NCI-H2227 treated with DMSO at 0.1 percent for 48 hours (cell line): ENCODE results near the gene CCDC61.

ENCODE experiments used
- DNase-seq: peaks from one replicate; lab custom pipeline; 2025; lab: John Stamatoyannopoulos, UW

CCDC61 gene

GRCh38 chr19:46040125-46040524 is 44.9 kb downstream of the CCDC61 start:
- no peak for DNase-seq

GRCh38 chr19:46040952-46041500 is 45.8 kb downstream of the CCDC61 start, which contains the start of gene IGFL4:
Gene IGFL4 (minus strand): TSS chr19:46041002. CDS start chr19:46040962, 40 bp downstream.
- no peak for DNase-seq

DNA sequence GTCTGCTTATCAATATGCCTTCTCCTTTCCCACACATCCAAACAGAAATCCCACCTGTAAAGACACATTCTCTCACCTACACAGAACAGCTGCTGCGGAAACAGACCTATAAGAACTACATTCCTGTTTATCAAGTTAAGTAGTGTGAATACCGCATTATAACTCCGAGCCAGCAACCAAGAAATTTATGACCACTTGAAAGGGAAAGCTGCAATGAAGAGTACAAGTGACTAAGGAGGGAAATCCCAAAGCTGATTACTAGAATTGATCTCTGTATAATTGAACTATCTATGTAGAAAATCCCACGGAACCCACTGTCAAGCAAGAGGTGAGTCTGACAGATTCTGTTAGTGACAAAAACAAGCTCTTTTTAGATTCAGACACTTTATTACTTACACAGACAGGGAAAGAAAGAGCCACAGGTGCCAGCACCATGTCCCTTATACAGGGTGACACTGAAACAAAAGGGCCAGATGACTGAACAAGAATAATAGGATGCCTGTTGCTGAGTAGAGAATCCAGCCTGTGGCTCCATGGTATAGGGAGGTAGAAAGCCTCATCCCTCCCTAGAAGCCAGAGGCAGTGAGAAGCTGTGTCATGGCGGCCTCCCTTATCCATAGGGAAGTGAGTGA is 47.1 kb downstream of the CCDC61 start:
- DNase-seq: no peak

GRCh38 chr19:46043519-46043918 is 48.3 kb downstream of the CCDC61 start:
- DNase-seq: no peak

DNA sequence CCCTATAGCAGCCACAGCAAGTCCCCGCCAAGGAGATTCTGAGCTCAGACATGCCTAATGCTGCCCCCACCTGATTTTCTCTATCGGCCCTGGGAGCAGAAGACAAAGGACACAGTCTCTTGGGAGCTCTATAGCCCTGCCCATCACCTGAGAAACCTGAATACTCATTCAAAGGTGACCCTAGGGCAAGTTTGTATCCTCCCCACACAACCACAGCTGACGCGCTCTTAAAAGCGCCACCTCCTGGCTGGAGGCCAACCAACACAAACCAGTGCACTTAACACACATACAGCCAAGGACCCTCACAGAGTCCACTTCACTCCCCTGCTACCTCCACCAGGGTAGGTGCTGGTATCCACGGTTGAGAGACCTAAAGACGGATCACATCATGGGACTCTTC is 54.3 kb downstream of the CCDC61 start:
- DNase-seq: no peak

DNA sequence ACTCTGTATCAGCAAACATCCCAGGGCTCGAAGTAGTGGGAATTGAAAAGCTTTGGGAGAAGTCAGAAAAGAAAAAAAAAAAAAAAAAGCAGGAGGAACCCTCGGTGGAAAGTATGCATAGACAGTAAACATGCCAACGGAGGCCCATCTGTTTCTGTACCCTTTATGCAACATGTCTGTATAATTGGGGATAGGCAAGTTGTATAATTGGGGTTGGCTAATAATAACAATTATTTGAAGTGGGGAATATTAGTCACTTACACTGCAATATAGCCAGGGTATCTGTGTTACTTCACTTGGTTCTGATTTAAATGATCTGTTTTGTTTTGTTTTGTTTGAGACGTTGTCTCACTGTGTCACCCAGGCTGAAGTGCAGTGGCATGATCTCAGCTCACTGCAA is 57.6 kb downstream of the CCDC61 start:
- DNase-seq: no peak

GRCh38 chr19:46056536-46056935 is 61.3 kb downstream of the CCDC61 start:
- peak; percentile 10 for DNase-seq

GRCh38 chr19:46058778-46059177 is 63.5 kb downstream of the CCDC61 start:
- DNase-seq: no peak

GRCh38 chr19:46060012-46060411 is 64.7 kb downstream of the CCDC61 start:
- no peak for DNase-seq

DNA sequence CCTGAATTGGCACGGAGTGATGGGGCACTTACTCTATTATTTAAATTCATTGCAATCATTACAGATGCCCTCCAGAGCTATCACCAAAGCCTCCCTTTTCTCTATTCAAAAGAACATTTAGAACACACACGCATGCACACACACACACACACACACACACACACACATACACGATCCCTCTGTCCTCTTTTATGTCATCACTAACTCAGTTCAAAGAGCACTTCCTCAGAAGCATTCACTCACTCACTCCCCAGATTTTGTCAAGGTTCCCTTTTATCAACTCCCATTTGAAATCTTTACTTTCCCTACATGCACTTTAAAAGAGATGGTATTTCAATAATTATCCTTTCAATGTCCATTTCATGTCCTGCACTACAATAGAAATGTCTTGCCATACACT is 67.9 kb downstream of the CCDC61 start:
- DNase-seq: no peak

DNA sequence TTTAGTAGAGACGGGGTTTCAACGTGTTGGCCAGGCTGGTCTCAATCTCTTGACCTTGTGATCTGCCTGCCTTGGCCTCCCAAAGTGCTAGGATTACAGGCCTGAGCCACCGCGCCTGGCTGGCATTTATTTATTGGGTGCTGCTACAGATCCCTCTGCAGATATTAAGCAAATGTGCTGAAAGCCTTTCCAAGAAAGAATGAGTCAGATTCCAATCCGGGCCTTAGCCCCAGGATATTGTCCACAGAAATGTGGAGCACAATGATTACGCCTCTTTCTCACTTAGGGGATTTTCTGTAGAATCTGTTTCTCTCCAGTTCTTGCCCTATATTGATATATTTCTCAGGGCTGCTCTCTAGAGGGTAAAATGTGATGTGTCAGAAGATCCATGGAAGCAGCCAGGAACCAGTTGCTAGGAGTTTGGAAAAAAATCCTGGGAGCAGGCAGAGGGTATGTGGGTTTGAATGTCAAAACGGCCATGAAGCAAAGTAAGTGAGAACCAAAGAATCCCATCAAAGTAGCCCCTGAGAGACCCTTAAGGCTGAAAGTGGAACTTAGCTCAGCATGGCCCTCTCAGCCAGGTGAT is 70.3 kb downstream of the CCDC61 start:
- DNase-seq: no peak

DNA sequence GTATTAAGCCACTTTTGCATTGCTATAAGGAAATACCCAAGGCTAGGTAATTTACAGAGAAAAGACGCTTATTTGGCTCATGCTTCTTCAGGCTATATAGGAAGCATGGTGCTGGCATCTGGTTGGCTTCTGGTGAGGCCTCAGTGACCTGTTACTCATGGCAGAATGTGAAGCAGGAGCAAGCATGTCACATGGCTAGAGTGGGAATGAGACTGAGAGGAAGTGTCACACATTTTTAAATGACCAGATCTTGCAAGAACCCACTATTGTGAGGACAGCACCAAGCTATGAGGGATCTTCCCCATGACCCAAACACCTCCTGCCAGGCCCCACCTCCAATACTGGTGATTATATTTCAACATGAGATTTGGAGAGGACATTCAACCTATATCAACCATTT is 71.2 kb downstream of the CCDC61 start:
- no peak for DNase-seq

DNA sequence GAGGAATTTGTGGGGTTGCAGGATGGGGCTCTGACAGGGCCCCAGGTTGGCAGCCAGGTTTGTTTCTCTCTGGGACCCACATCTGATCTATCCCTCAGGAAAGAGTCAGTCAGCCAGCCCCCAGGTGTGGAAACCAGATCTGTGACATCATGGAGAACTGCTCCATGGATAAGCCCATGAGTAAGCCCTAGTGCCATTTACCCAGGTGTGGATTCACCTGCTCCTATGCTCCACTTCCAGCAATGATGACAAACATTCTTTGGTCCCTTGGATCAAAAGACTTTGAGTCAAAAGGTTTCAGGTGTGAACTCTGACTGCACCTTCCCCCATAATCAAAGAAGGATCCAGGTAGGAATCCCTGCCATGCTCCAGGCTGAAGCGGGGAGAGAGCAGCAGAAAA is 72.4 kb downstream of the CCDC61 start:
- no peak for DNase-seq
